ENCODE measurements around the gene UVSSA.

Gene UVSSA

DNA sequence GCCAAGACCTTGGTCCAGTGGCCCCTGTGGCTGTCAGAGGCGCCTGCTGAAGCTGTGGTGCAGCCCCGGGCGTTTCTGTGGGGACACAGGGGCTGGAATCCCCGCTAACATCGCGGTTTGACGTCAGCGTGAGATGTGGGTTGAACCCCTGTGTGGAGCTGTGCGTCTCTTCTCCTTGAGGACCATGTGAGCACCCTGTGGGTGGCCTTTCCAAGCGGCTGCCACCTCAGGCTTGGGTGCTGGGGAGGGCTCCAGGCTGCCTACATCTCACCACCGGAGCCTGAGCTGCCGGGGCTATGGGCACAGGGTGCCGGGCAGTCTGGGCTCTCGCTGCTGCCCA lies 27.7 kb downstream of the UVSSA start:
- no peak overlapping the region for H3K4me3 ChIP-seq (ENCODE audit: insufficient read length, low read depth)
- TF ChIP-seq YY1 (IDR thresholded peaks at IDR 0.05; ENCODE audit: insufficient read depth, insufficient read length) (no peak), SUZ12 (IDR thresholded peaks at IDR 0.05; ENCODE audit: extremely low read depth, insufficient read depth, insufficient read length) (no peak), ZNF274 (IDR thresholded peaks at IDR 0.05; ENCODE audit: low read depth, low read length) (no peak)
- no peak for DNase-seq (ENCODE audit: low read depth, low spot score)
- no peak overlapping the region for H3K9ac ChIP-seq (ENCODE audit: insufficient read length, low read depth)
- no peaks in the 10 kb centered on the region for H3K9me3 ChIP-seq (ENCODE audit: insufficient read depth, low read length)
- no peaks in the 10 kb centered on the region for H3K4me1 ChIP-seq (ENCODE audit: insufficient read depth, insufficient read length)
- no peaks in the 10 kb centered on the region for H3K27me3 ChIP-seq (ENCODE audit: insufficient read depth, insufficient read length)
- peaks cover 69% of the 10 kb centered on the region for H3K36me3 ChIP-seq (ENCODE audit: insufficient read depth, insufficient read length, low read length)

DNA sequence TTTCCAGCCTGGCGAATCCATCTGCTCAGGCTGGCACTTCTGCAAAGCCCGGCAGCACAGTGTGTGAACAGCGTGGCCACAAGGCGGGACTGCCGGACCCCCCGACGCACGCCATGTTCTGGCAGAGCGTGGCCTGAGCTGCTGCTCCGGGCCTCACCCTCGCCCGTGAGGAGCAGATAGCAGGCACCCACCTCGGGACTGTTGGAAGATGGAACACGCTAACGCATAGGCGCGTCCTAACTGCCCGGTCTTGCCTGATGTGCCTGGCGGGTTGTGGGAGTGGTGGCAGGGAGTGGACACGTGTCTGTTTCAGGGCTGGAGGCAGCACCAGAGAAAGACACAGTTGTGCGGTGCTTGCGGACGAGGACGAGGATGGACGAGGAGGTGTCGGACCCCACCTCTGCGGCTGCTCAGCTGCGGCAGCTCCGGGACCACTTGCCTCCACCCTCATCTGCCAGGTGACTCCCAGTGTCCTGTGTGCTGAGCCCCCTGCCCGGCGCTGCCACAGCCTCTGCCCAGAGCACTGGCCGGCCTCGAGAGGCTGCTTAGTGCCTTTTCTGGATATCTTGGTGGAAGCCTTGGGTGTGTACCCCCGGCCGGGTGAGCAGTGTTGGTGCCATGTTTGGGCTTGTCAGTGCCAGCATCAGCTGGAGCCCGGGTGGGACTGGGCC lies 28.2 kb downstream of the UVSSA start:
- no peak for TF ChIP-seq YY1 (IDR thresholded peaks at IDR 0.05; ENCODE audit: insufficient read depth, insufficient read length)
- TF ChIP-seq SUZ12 (IDR thresholded peaks at IDR 0.05; ENCODE audit: extremely low read depth, insufficient read depth, insufficient read length): no peak
- no peak for TF ChIP-seq ZNF274 (IDR thresholded peaks at IDR 0.05; ENCODE audit: low read depth, low read length)
- H3K9me3 ChIP-seq (ENCODE audit: insufficient read depth, low read length): no peaks in the 10 kb centered on the region

DNA sequence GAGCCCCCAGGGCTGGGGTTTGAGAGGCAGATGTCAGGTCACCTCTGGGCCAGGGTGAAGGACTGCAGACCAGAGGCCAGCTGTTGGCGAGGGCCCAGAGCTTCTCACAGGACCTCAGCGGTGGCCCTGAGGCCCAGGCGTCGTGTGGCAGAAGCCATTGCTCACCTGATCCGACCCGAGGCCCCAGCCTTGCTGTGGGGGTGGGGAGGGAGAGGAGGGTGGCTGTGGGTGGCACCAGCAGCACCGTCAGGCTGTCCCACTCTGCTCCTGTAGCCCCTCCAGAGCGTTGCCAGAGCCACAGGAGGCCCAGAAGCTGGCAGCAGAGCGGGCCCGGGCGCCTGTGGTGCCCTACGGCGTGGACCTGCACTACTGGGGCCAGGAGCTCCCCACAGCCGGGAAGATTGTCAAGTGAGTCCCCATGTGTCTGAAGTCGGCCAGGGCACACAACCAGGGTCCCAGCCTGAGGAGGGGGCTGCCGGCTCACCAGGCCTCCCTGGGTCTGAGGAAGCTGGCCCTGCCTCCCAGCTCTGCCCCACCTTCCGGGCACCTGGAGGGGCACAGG lies 28.8 kb downstream of the UVSSA start:
- Histone ChIP-seq H3K9ac (ENCODE audit: insufficient read length, low read depth) (no peak overlapping the region), H3K27me3 (ENCODE audit: insufficient read depth, insufficient read length) (no peaks in the 10 kb centered on the region), H3K4me3 (ENCODE audit: insufficient read length, low read depth) (no peak overlapping the region), H3K36me3 (ENCODE audit: insufficient read depth, insufficient read length, low read length) (peaks cover 72% of the 10 kb centered on the region), H3K9me3 (ENCODE audit: insufficient read depth, low read length) (no peaks in the 10 kb centered on the region), H3K4me1 (ENCODE audit: insufficient read depth, insufficient read length) (no peaks in the 10 kb centered on the region)
- TF ChIP-seq ZNF274 (IDR thresholded peaks at IDR 0.05; ENCODE audit: low read depth, low read length): no peak
- TF ChIP-seq SUZ12 (IDR thresholded peaks at IDR 0.05; ENCODE audit: extremely low read depth, insufficient read depth, insufficient read length): no peak
- TF ChIP-seq YY1 (IDR thresholded peaks at IDR 0.05; ENCODE audit: insufficient read depth, insufficient read length): no peak
- no peak for DNase-seq (ENCODE audit: low read depth, low spot score)

More for the DNA sequence above, 28.2 kb downstream of the UVSSA start:
- Histone ChIP-seq H3K27me3 (ENCODE audit: insufficient read depth, insufficient read length) (no peaks in the 10 kb centered on the region), H3K9ac (ENCODE audit: insufficient read length, low read depth) (no peak overlapping the region), H3K36me3 (ENCODE audit: insufficient read depth, insufficient read length, low read length) (peaks cover 72% of the 10 kb centered on the region), H3K4me1 (ENCODE audit: insufficient read depth, insufficient read length) (no peaks in the 10 kb centered on the region), H3K4me3 (ENCODE audit: insufficient read length, low read depth) (no peak overlapping the region)
- no peak for DNase-seq (ENCODE audit: low read depth, low spot score)

GRCh38 chr4:1376391-1376840 lies 29.4 kb downstream of the UVSSA start:
- TF ChIP-seq SUZ12 (IDR thresholded peaks at IDR 0.05; ENCODE audit: extremely low read depth, insufficient read depth, insufficient read length) (no peak), ZNF274 (IDR thresholded peaks at IDR 0.05; ENCODE audit: low read depth, low read length) (no peak), YY1 (IDR thresholded peaks at IDR 0.05; ENCODE audit: insufficient read depth, insufficient read length) (no peak)
- Histone ChIP-seq H3K4me1 (ENCODE audit: insufficient read depth, insufficient read length) (no peaks in the 10 kb centered on the region), H3K9me3 (ENCODE audit: insufficient read depth, low read length) (no peaks in the 10 kb centered on the region), H3K27me3 (ENCODE audit: insufficient read depth, insufficient read length) (no peaks in the 10 kb centered on the region), H3K4me3 (ENCODE audit: insufficient read length, low read depth) (no peak overlapping the region), H3K9ac (ENCODE audit: insufficient read length, low read depth) (no peak overlapping the region), H3K36me3 (ENCODE audit: insufficient read depth, insufficient read length, low read length) (peaks cover 72% of the 10 kb centered on the region)
- no peak for DNase-seq (ENCODE audit: low read depth, low spot score)

DNA sequence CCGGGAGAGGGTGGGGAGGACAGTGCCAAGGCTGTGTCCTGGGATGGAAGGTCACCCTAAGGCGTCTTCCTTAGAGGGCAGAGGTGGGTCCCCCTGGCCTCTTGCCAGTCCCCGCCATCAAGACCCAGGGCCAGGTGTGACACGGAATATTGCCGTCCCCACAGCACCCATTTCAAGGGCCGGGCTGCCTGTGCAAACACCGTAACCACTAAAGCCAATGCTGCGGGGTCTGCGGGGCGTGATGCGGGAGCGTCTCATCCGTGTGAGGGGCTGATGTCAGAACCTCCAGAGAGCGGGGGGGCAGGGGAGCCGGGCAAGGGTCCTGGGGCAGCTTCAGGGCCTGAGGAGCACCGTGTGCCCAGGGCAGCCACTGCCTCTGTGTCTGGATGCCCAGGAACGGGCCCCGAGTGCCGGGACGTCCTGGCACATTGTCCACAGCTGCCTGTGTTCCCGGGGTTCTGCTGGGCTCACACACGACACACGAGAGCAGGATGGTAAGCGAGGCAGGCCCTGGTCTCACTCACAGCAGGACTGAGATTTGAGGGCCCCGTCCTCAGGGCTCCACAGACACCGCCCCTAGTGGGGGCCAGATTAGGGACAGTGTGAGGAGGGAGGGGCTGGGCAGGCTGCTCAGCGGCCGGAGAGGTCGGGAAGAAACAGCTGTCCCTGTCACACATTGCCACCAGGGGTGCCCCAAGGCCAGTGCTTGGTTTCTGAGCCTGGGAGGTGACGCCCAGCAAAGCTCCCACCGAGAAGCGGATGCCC lies 30.0 kb downstream of the UVSSA start:
- no peaks in the 10 kb centered on the region for H3K27me3 ChIP-seq (ENCODE audit: insufficient read depth, insufficient read length)
- H3K9me3 ChIP-seq (ENCODE audit: insufficient read depth, low read length): no peaks in the 10 kb centered on the region
- H3K9ac ChIP-seq (ENCODE audit: insufficient read length, low read depth): no peak overlapping the region
- H3K36me3 ChIP-seq (ENCODE audit: insufficient read depth, insufficient read length, low read length): peaks cover 77% of the 10 kb centered on the region
- H3K4me3 ChIP-seq (ENCODE audit: insufficient read length, low read depth): no peak overlapping the region
- no peak for DNase-seq (ENCODE audit: low read depth, low spot score)
- no peaks in the 10 kb centered on the region for H3K4me1 ChIP-seq (ENCODE audit: insufficient read depth, insufficient read length)
- TF ChIP-seq ZNF274 (IDR thresholded peaks at IDR 0.05; ENCODE audit: low read depth, low read length) (no peak), YY1 (IDR thresholded peaks at IDR 0.05; ENCODE audit: insufficient read depth, insufficient read length) (no peak), SUZ12 (IDR thresholded peaks at IDR 0.05; ENCODE audit: extremely low read depth, insufficient read depth, insufficient read length) (no peak)

DNA sequence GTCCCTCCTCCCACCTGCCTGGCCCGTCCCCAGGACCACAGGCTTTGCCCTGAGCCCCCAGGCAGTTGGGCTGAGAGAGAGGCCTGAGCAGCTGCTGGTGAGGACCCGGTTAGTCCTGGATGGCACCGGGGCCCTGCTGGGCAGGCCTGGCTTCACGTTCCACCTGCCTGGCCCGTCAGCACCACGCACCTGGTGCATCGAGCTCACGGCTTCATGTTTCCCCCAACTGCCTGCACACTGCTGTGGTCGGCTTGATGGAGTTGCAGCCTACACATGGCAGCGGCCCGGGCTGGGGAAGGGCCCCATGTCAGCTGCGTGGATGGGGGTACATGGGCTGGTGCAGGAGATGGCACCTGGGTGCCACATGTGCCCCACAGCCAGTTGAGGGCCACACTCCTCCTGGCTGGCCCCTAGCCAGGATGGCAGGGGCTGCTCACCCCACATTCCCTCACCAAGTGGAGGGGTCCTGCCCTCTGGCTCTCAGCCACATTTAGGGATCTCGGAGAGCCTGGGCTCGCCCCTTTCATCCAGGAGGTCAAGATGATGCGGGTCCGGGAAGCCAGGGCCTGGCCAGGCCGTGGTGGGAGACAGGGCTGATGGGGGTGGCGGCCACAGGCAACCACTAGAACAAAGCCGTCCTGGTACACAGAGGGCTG lies 30.7 kb downstream of the UVSSA start:
- DNase-seq (ENCODE audit: low read depth, low spot score): no peak
- Histone ChIP-seq H3K27me3 (ENCODE audit: insufficient read depth, insufficient read length) (no peaks in the 10 kb centered on the region), H3K36me3 (ENCODE audit: insufficient read depth, insufficient read length, low read length) (peaks cover 76% of the 10 kb centered on the region), H3K9me3 (ENCODE audit: insufficient read depth, low read length) (no peaks in the 10 kb centered on the region), H3K9ac (ENCODE audit: insufficient read length, low read depth) (no peak overlapping the region), H3K4me3 (ENCODE audit: insufficient read length, low read depth) (no peak overlapping the region), H3K4me1 (ENCODE audit: insufficient read depth, insufficient read length) (no peaks in the 10 kb centered on the region)
- TF ChIP-seq SUZ12 (IDR thresholded peaks at IDR 0.05; ENCODE audit: extremely low read depth, insufficient read depth, insufficient read length) (no peak), ZNF274 (IDR thresholded peaks at IDR 0.05; ENCODE audit: low read depth, low read length) (no peak), YY1 (IDR thresholded peaks at IDR 0.05; ENCODE audit: insufficient read depth, insufficient read length) (no peak)

Data from NT2/D1 (cell line).